ENCODE results near the gene STRN.
"Not testable (repeated sequence)": the region's sequence is repeated elsewhere in the genome, so short reads cannot be mapped to it uniquely, and the experiment has no call there.

Gene STRN

GRCh38 chr2:36834203-36834602, 132.1 kb downstream of the STRN start:
- DNase-seq = no peak

DNA sequence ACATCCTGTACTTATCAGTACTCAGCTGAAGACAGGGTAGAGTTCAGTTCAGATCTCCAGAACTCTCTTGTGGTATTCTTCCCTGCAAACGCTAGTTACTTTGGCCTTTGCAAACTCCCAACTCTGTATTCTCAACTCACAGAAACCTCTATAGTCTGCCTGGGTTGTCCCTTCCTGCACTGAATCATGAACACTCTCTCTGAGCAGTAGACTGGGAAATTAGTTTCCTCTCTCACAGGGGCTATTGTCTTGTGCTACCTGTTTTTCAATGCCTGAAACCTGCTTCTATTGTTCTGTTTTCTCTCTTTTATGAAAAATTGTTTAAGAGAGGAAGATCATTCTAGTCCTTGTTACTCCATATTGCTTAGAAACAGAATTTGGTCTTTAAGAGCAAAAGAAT, 135.2 kb downstream of the STRN start:
- no peak for DNase-seq

DNA sequence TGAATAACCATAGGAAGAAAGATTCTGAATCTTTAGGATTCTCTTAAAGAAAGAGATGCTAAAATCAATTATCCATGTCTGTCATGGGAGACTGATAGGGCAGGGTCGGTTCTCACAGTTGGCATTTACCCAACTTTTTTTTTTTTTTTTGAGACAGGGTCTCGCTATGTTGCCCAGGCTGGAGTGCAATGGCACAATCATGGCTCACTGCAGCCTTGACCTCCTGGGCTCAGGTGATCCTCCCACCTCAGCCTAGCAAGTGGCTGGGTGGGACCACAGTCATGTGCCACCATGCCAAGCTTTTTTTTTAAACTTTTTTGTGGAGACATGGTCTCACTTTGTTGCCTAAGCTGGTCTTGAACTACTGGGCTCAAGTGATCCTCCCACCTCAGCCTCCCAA, 141.7 kb downstream of the STRN start:
- DNase-seq = not testable (repeated sequence)

DNA sequence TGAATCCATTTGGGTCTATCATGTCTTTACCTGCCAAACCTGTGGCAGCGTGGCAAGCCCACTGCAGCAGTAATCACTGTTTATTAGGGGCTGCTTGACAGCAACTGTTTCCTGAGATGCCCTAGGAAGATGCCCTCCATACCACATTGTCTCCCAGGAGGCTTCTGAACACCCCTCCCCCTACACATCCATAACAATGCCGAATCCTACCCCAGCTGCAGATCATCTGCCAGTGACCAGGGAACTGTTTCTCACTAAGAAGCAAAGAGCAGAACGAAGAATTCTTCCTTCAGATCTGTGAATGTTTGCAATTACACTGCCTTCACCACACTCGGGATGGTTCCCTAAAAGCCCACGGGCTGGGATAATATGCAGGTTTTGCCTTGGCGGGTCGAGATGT, 142.1 kb downstream of the STRN start:
- no peak for DNase-seq

- no peak for DNase-seq
Observed at GRCh38 chr2:36823862-36824261, 142.5 kb downstream of the STRN start.

GRCh38 chr2:36820942-36821605, 145.3 kb downstream of the STRN start:
- no peak for DNase-seq

DNA sequence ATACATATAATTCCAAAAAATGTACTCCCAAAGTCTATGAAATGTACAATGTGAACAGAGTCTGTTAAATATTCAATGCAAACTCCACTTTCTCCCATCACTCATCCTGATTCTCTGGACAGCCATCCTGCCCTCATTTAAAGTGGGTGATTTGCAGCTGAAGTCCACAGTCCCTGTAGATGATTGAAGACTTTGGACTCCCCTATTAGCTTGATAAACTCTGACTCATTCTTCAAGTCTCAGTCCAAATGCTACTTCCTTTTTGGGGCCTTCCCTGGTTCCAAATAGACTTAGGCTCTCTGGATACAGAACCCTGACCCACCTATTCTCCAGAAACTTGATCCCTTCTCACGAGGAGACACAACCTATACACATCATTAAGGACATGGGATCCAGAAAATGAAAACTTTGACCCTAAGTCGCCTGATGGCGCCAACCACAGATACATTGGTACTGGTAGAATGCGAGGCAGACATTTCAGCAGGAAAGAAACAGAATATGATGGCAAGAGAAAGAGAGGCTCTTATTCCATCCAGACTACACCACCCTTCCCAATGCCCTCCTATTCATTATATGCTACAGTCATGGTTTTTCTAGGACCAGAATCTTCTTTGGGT, 147.1 kb downstream of the STRN start:
- DNase-seq = no peak

DNA sequence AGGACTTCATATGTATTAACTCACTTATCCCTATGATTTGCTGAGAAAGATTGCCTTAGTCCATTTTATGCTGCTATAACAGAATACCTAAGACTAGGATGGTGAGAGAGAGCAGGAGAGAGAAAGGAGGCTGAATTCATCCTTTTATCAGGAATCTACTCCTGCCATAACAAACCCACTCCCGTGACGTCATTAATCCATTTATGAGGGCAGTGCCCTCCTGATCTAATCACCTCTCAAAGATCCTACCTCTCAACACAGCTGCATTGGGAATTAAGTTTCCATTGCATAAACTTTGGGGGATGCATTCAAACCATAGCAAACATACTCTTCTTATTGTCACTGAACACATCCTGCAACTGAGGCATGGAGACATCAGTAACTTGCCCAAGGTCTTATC, 147.8 kb downstream of the STRN start:
- no peak for DNase-seq

DNA sequence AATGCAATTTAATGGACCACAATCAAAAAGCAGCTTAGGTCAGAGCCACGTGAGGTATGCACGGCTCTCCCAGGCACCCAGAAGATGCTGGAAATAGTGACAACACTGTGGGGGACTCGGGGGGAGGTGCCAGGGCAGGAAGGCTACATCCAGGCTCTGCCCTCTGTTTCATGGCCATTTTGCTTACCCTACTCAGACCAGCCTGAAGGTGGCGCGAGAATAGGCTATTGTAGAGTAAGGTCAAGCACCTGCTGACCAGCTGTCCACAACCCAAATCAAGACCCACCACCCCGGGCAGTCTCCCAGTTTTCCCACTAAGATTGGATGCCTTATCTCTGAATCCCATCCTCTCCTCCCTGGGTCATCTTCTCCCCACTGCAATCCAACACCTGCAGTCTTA, 154.1 kb downstream of the STRN start:
- DNase-seq = no peak

DNA sequence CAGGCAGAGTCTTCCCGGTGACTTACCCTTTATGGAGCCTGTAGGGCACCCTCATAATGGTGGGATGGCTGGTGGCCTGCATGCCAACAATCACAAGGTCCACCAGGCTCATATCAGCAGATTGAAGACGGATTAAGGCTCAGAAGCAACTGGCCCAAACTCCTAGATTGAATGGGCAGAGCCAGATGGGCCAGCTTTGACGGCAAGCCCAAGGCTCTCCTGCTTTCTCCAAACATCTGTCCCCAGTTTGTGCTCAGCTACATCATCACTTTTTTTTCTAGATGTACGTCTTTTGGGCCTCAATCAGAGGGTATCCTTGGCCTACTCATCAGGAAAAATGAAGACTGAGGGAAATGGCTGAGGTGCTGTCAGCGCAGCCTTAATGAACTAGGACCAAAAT, 155.3 kb downstream of the STRN start:
- DNase-seq = no peak

- no peak for DNase-seq
Observed at GRCh38 chr2:36809069-36809445, 157.3 kb downstream of the STRN start.

DNA sequence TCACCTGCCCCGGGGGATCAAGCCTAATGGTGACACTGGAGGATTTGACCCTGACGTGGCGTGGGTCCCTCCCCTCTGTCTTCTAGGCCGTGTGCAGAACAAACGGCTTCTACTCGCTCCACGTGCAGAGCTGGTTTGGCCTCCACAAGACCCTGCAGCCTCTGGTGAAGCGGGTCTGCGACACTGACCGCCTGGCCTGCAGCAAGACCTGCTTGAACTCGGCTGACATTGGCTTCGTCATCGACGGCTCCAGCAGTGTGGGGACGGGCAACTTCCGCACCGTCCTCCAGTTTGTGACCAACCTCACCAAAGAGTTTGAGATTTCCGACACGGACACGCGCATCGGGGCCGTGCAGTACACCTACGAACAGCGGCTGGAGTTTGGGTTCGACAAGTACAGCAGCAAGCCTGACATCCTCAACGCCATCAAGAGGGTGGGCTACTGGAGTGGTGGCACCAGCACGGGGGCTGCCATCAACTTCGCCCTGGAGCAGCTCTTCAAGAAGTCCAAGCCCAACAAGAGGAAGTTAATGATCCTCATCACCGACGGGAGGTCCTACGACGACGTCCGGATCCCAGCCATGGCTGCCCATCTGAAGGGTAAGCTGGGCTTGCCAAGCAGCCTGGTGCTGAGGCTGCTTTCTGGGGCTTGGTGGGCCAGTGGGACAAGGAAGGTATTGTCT, 157.8 kb downstream of the STRN start:
- DNase-seq = no peak

DNA sequence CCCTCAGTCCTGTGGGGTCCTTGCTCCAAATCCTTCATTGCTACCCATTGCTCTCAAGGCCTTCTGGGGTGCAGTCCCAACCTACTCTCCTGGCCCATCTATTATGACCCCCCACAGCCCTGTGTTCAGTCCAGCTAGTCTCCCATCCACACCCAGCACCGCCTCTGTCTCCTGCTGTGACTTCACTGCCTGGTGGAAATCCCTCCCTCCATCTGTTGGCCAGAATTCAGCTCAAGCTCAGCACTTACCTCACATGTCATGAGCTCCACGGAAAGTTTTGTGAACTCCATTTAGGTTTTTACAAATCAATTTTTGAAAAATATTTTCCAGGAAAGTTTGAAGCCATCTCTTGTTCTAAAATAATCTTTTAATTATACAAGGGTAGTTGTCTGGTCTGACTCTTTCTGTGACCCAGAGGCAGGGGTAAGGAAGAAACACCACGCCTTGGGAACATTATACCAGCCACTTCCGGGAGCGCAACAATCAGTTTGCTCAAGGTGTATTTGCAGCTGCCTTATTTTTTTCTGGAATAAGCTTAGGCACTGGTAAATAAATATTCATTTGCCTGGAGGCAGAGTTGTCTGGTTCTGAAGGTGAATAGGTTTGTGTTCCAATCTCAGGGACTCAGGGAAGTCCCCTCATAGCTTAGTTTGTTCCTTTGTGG, 159.0 kb downstream of the STRN start:
- DNase-seq = no peak

GRCh38 chr2:36805635-36806224, 160.6 kb downstream of the STRN start:
- DNase-seq = no peak

DNA sequence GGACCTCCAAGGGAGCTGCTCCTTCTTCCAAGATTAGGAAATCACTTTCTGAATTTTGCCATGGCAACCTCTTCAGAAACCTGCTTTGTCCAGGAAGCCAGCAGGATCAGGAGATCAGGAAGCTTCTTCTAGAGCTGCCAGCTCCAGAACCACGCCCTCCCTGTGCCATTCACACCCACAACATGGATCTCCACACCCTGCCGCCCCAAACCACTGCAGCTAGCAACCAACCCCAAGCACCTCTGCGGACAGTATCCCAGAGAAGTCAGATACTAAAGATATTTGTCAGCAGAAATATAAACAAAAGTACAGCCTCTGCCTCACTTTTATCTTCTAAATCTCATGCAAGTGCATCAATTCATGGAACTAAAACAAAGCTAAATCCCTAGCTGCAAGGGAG, 163.4 kb downstream of the STRN start:
- no peak for DNase-seq

DNA sequence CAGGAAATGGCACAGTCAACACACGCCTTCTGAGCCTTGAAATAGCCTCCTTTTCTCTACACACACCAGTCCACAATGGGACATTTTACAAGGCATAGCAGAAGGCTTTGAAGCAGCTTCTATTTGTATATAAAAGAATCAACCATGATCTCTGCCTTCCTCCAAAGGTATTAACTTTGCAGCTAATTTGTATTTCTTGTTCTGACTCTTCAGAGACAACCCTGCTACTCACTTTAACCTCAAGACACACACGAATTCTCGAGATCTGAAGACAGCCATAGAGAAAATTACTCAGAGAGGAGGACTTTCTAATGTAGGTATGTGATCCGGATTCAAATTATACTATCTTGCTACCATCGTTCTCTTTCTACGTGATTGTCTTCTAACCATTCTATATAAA, 165.2 kb downstream of the STRN start:
- no peak for DNase-seq

GRCh38 chr2:36800381-36800780, 166.0 kb downstream of the STRN start:
- no peak for DNase-seq

- DNase-seq = no peak
Observed at GRCh38 chr2:36798724-36799123, 167.6 kb downstream of the STRN start.

DNA sequence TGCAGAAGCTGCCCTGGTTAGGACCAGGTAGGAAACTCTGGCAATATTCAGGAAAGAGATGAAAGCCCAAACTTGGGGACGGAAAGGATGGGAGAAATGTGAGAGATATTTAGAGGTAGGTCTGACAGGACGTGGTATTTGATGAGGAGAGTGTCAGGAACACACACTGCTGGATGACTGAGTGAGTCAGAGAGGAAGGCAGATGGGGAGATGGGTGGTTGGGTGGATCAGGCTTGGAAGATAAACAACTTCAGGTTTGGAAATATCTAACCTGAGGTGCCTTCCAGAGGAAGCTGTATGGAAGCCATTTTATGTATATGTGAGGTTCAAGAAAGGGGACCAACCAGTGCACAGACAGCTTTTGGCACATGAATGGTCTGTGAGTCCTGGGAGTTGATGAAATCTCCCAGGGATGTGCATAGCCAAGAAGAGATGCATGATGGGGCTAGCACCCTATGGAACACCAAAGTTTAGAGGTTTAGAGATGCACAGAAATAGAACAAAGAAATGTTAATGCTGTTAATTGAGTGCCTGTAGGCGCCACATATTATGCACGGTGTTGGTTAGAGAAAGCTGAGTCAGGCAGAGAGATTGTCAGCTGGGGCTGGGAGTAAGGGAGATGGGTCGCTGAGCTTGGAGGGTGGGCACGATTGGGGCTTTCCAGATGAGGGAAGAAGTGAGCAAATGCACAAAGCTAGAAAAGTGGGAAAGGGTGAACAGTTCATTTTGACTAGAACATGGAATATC, 168.8 kb downstream of the STRN start:
- no peak for DNase-seq

Data from cerebellar nuclear complex (tissue), 1 donor.